GM23248 (cell line): ENCODE results near the gene UBQLN1.

ENCODE experiments used
- EZH2 ChIP-seq: fragments of 200-600 bp; sonication (generic); IDR thresholded peaks from 2 replicates; pipeline ENCODE4 v1.6.1; 2018; ENCODE audit warnings: antibody characterized with exemption, mild to moderate bottlenecking; ENCODE audit not compliant: insufficient read depth, poor library complexity, severe bottlenecking
- EZH2phosphoT487 ChIP-seq: fragments of 200-600 bp; sonication (generic); IDR thresholded peaks from 2 replicates; pipeline ENCODE4 v1.6.1; 2018; ENCODE audit warnings: antibody characterized with exemption, moderate library complexity, mild to moderate bottlenecking, low read depth; ENCODE audit not compliant: insufficient read depth

- TF ChIP-seq EZH2 (no peak), EZH2phosphoT487 (no peak)
Measured at GRCh38 chr9:83639266-83639665, 68.5 kb downstream of the UBQLN1 start.
